ENCODE results near the gene ZBTB2.

DNA sequence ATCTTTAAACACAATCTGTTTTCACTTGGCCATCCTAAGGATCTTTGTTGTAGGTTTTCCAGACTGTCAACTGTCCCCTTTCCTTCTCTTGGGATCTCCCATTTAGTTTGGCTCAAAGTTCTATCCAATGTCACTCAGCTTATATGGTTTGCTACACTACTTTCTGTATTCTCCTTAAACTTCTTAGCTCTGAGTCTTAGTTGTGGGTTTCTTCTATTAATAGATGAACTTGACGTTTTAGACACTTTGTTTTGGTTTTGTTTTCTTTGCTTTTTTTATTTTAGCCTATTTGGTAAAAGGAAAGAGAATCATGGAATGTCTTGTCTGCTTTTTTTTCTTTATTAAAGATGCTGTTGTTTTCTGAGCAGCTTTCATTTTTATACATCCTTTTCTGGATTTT lies 49.1 kb upstream of the ZBTB2 start:
- no peak for TF ChIP-seq POLR2A (IDR thresholded peaks at IDR 0.05)
- TF ChIP-seq, protein P1, sequence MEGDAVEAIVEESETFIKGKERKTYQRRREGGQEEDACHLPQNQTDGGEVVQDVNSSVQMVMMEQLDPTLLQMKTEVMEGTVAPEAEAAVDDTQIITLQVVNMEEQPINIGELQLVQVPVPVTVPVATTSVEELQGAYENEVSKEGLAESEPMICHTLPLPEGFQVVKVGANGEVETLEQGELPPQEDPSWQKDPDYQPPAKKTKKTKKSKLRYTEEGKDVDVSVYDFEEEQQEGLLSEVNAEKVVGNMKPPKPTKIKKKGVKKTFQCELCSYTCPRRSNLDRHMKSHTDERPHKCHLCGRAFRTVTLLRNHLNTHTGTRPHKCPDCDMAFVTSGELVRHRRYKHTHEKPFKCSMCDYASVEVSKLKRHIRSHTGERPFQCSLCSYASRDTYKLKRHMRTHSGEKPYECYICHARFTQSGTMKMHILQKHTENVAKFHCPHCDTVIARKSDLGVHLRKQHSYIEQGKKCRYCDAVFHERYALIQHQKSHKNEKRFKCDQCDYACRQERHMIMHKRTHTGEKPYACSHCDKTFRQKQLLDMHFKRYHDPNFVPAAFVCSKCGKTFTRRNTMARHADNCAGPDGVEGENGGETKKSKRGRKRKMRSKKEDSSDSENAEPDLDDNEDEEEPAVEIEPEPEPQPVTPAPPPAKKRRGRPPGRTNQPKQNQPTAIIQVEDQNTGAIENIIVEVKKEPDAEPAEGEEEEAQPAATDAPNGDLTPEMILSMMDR (IDR thresholded peaks at IDR 0.05): no peak

All from transverse colon (tissue), 3 donors.